ENCODE data around the gene USP15.

Gene USP15

GRCh38 chr12:62379723-62380045 lies 119.5 kb downstream of the USP15 start:
- ChIA-PET CTCF (interaction anchor here (1.0 to 1.6 kb wide), 5 partner anchors 8 to 58 kb away, joined by 3 to 6 read pairs (median 3); no protein-coding TSS in a partner anchor), POLR2A (interaction anchor here (1.0 kb wide), 1 partner anchor 87 kb away, joined by 3 read pairs; the partner anchor contains the start of gene MON2)
- no peak for DNase-seq (ENCODE audit: extremely low spot score)
- no peak for TF ChIP-seq CTCF (IDR thresholded peaks at IDR 0.05; ENCODE audit: control extremely low read depth, extremely low read depth, low read depth, missing control alignments)

- ChIA-PET CTCF (interaction anchor here (2.2 kb wide), 1 partner anchor 10 kb away, joined by 6 read pairs; no protein-coding TSS in a partner anchor), POLR2A (no interaction called here)
- no peak for TF ChIP-seq CTCF (IDR thresholded peaks at IDR 0.05; ENCODE audit: control extremely low read depth, extremely low read depth, low read depth, missing control alignments)
- DNase-seq (ENCODE audit: extremely low spot score), result no peak
These were observed 122.3 kb downstream of the USP15 start for GRCh38 chr12:62382526-62382925.

- no peak for TF ChIP-seq CTCF (IDR thresholded peaks at IDR 0.05; ENCODE audit: control extremely low read depth, extremely low read depth, low read depth, missing control alignments)
- DNase-seq (ENCODE audit: extremely low spot score), result no peak
- ChIA-PET CTCF (interaction anchor here (0.8 kb wide), 1 partner anchor 17 kb away, joined by 3 read pairs; no protein-coding TSS in a partner anchor), POLR2A (no interaction called here)
These were observed 136.5 kb downstream of the USP15 start for GRCh38 chr12:62396750-62397149.

GRCh38 chr12:62400135-62400534 lies 139.9 kb downstream of the USP15 start:
- TF ChIP-seq CTCF (IDR thresholded peaks at IDR 0.05; ENCODE audit: control extremely low read depth, extremely low read depth, low read depth, missing control alignments), result no peak
- POLR2A ChIA-PET, result no interaction called here
- CTCF ChIA-PET, result no interaction called here
- DNase-seq (ENCODE audit: extremely low spot score), result no peak

GRCh38 chr12:62401631-62402030 lies 141.4 kb downstream of the USP15 start:
- ChIA-PET POLR2A (no interaction called here), CTCF (no interaction called here)
- DNase-seq (ENCODE audit: extremely low spot score), result no peak
- TF ChIP-seq CTCF (IDR thresholded peaks at IDR 0.05; ENCODE audit: control extremely low read depth, extremely low read depth, low read depth, missing control alignments), result no peak

- CTCF ChIA-PET, result no interaction called here
- POLR2A ChIA-PET, result no interaction called here
- no peak for DNase-seq (ENCODE audit: extremely low spot score)
- TF ChIP-seq CTCF (IDR thresholded peaks at IDR 0.05; ENCODE audit: control extremely low read depth, extremely low read depth, low read depth, missing control alignments), result no peak
These were observed 142.8 kb downstream of the USP15 start for GRCh38 chr12:62403031-62403430.

- CTCF ChIA-PET, result interaction anchor here (0.7 to 1.5 kb wide), 9 partner anchors 9 to 391 kb away, joined by 3 to 8 read pairs (median 3); no protein-coding TSS in a partner anchor
- no peak for TF ChIP-seq CTCF (IDR thresholded peaks at IDR 0.05; ENCODE audit: control extremely low read depth, extremely low read depth, low read depth, missing control alignments)
- POLR2A ChIA-PET, result no interaction called here
- no peak for DNase-seq (ENCODE audit: extremely low spot score)
These were observed 147.4 kb downstream of the USP15 start for GRCh38 chr12:62407587-62407986.
